HepG2 (cell line): ENCODE measurements around the gene PLXNB2. TPM values are rescaled to one million over a fixed set of nuclear protein-coding genes. Genes with fewer than 3 reads are reported as not detected.

ENCODE experiments used
- ATAC-seq: fragments of 200-7000 bp; cut with Tn5 transposase; 3 replicates; pipeline ENCODE4 v1.9.1; 2020; ENCODE audit warnings: mild to moderate bottlenecking, moderate library complexity
- BruUV-seq: library from RNA; stranded (reverse); fragments of 400-500 nt; replicated peaks from 2 replicates; lab custom pipeline; 2021; lab: Mats Ljungman, UMichigan
- CTCF ChIA-PET: fragments of 300-600 bp; formaldehyde crosslinking; extraction: SDS; loops from one replicate; lab custom pipeline; 2021; ENCODE audit warnings: low total read pairs, inconsistent platforms, low intra/inter-chr PET ratio; lab: Yijun Ruan, JAX
- POLR2A ChIA-PET: fragments of 350-600 bp; sonication (Branson Sonifier 250); formaldehyde crosslinking; loops from one replicate; lab custom pipeline; 2020; ENCODE audit warnings: antibody characterized with exemption, inconsistent platforms; lab: Yijun Ruan, JAX
- DNase-seq: peaks from one replicate; pipeline ENCODE4 v3.0.0-alpha.2; 2015; ENCODE audit warnings: low spot score
- FAIRE-seq: peaks from 3 replicates; lab custom pipeline; 2011; peaks lifted over from hg19 to GRCh38; lab: Jason Lieb, UNC
- H2AFZ ChIP-seq: one replicate; pipeline ENCODE4 v1.6.1; 2011; ENCODE audit warnings: low read length, inconsistent platforms
- H3K27ac ChIP-seq: fragments of 300-600 bp; 3 replicates; pipeline ENCODE4 v1.8.0; 2011; ENCODE audit warnings: mixed run types, mild to moderate bottlenecking, mixed read lengths, low read length, inconsistent platforms; ENCODE audit not compliant: insufficient read depth; ENCODE audit errors: extremely low read length
- H3K27me3 ChIP-seq, 2 experiments: fragments of 200-600 bp in 1 of 2; 2 replicates in 1 of 2; 3 replicates in 1 of 2; pipeline versions ENCODE4 v1.6.0 to v1.8.0; 2011; ENCODE audit warnings: low read length in 2 of 2, mild to moderate bottlenecking in 2 of 2, moderate library complexity in 2 of 2, inconsistent platforms in 1 of 2; ENCODE audit not compliant: insufficient read depth in 2 of 2, control insufficient read depth in 1 of 2
- H3K36me3 ChIP-seq, 2 experiments: fragments of 200-600 bp in 1 of 2; replicated peaks in 1 of 2; 2 replicates in 1 of 2; 3 replicates in 1 of 2; pipeline versions ENCODE4 v1.5.1 to v1.8.0; 2011; ENCODE audit warnings: low read length in 2 of 2, inconsistent platforms in 1 of 2; ENCODE audit not compliant: insufficient read depth in 2 of 2, control insufficient read depth in 1 of 2
- H3K4me1 ChIP-seq: 2 replicates; pipeline ENCODE4 v1.5.1; 2012; ENCODE audit warnings: low read length, inconsistent platforms; ENCODE audit not compliant: insufficient read depth
- H3K4me2 ChIP-seq: 2 replicates; pipeline ENCODE4 v1.6.0; 2011; ENCODE audit warnings: low read depth, low read length, inconsistent platforms
- H3K4me3 ChIP-seq, 3 experiments: fragments of 200-600 bp in 1 of 3; sonication (generic), shearing (Covaris generic) in 1 of 3; replicated peaks in 1 of 3; 2 replicates each; pipeline ENCODE4 v1.5.1; 2011 to 2016; ENCODE audit warnings: low read length in 3 of 3, inconsistent platforms in 2 of 3, low read depth in 2 of 3, mild to moderate bottlenecking in 2 of 3, control low read depth in 1 of 3, mixed read lengths in 1 of 3; ENCODE audit not compliant: insufficient read depth in 1 of 3
- H3K79me2 ChIP-seq: one replicate; pipeline ENCODE4 v1.6.1; 2011; ENCODE audit warnings: low read length, inconsistent platforms; ENCODE audit not compliant: insufficient read depth
- H3K9ac ChIP-seq: 2 replicates; pipeline ENCODE4 v1.6.0; 2011; ENCODE audit warnings: mild to moderate bottlenecking, low read depth, low read length, inconsistent platforms; ENCODE audit not compliant: insufficient read depth
- H3K9me3 ChIP-seq: 2 replicates; pipeline ENCODE4 v1.5.1; 2012; ENCODE audit warnings: mild to moderate bottlenecking, low read length
- H4K20me1 ChIP-seq: 2 replicates; pipeline ENCODE4 v1.6.0; 2011; ENCODE audit warnings: inconsistent platforms, mild to moderate bottlenecking, low read length, moderate library complexity; ENCODE audit not compliant: insufficient read depth
- HES4 ChIP-seq: sonication (generic); formaldehyde crosslinking; IDR thresholded peaks from 2 replicates; pipeline ENCODE4 v1.9.0; 2021; ENCODE audit warnings: mild to moderate bottlenecking, missing genetic modification reagents, borderline replicate concordance
- HNRNPL ChIP-seq: fragments of 200-400 bp; formaldehyde crosslinking; IDR thresholded peaks from 2 replicates; pipeline ENCODE4 v1.6.1; 2017; ENCODE audit warnings: mild to moderate bottlenecking, low read depth, low read length
- LCORL ChIP-seq, 2 experiments: fragments of 450-650 bp in 1 of 2; sonication (generic) in 1 of 2; formaldehyde crosslinking in 1 of 2; IDR thresholded peaks; 2 replicates each; pipeline versions ENCODE4 v1.5.0 to v1.6.1; 2017 to 2020; ENCODE audit warnings: antibody characterized with exemption in 1 of 2, missing genetic modification reagents in 1 of 2
- MXD3 ChIP-seq: IDR thresholded peaks from 2 replicates; pipeline ENCODE4 v1.6.1; 2016; ENCODE audit warnings: mild to moderate bottlenecking, missing biosample characterization, missing genetic modification reagents
- PHB2 ChIP-seq: fragments of 450-650 bp; IDR thresholded peaks from 2 replicates; pipeline ENCODE4 v1.6.1; 2018; ENCODE audit not compliant: partially characterized antibody
- ZFX ChIP-seq: sonication (generic); formaldehyde crosslinking; IDR thresholded peaks from 2 replicates; pipeline ENCODE4 v1.4.0; 2020; ENCODE audit warnings: mild to moderate bottlenecking, low read depth, missing genetic modification reagents, moderate library complexity
- ZFY ChIP-seq: sonication (generic); formaldehyde crosslinking; IDR thresholded peaks from 2 replicates; pipeline ENCODE4 v1.4.0; 2020; ENCODE audit warnings: missing genetic modification reagents
- ZMYM4 ChIP-seq: sonication (generic); formaldehyde crosslinking; IDR thresholded peaks from 2 replicates; pipeline ENCODE4 v1.8.1; 2023; ENCODE audit warnings: mild to moderate bottlenecking, missing genetic modification reagents
- ZNF557 ChIP-seq: sonication (generic); formaldehyde crosslinking; IDR thresholded peaks from 2 replicates; pipeline ENCODE4 v1.4.0; 2020; ENCODE audit warnings: missing genetic modification reagents
- ZNF563 ChIP-seq: sonication (generic); formaldehyde crosslinking; IDR thresholded peaks from 2 replicates; pipeline ENCODE4 v1.8.0; 2022; ENCODE audit warnings: mild to moderate bottlenecking, moderate library complexity, missing genetic modification reagents
- ZNF572 ChIP-seq: sonication (generic); formaldehyde crosslinking; IDR thresholded peaks from 2 replicates; pipeline ENCODE4 v1.5.1; 2020; ENCODE audit warnings: mild to moderate bottlenecking, missing genetic modification reagents
- ZNF746 ChIP-seq: sonication (generic); formaldehyde crosslinking; IDR thresholded peaks from 2 replicates; pipeline ENCODE4 v1.8.0; 2022; ENCODE audit warnings: mild to moderate bottlenecking, missing genetic modification reagents
- WGBS: methylation state at CpG from one replicate; pipeline ENCODE4 v1.1.6; 2017; ENCODE audit warnings: low lambda C conversion rate; 5-methylcytosine and 5-hydroxymethylcytosine counted together
- in situ Hi-C: cut with HindIII; loops from 2 replicates; pipeline ENCODE4 v1.10.0; 2017; ENCODE audit warnings: low pct_unique_long_range_greater_than_20kb; ENCODE audit not compliant: extremely low pct_ligation_motif_present
- intact Hi-C: fragments of 100-400 bp; cut with micrococcal nuclease; formaldehyde crosslinking; loops from one replicate; pipeline ENCODE4 v1.10.0; 2022; ENCODE audit not compliant: unreplicated experiment
- polyA plus RNA-seq, 8 experiments: library from polyadenylated mRNA; depleted of rRNA in 3 of 8; stranded (reverse) in 7 of 8; unstranded in 1 of 8; fragments of >200 nt; fragmentation: Illumina TruSeq in 4 of 8; extraction: Trizol in 4 of 8; gene quantifications; 2 replicates each; pipeline versions ENCODE4 v1.2.1 to v1.2.3, GENCODE V29; 2011 to 2016; ENCODE audit warnings: low read depth in 4 of 8, missing spikeins in 1 of 8, mixed read lengths in 1 of 8; ENCODE audit not compliant: insufficient read depth in 1 of 8
- total RNA-seq, 5 experiments: library from RNA; depleted of rRNA; stranded (reverse); fragments of >200 nt; fragmentation: Illumina TruSeq; extraction: Trizol; gene quantifications; 2 replicates each; pipeline ENCODE4 v1.2.3, GENCODE V29; 2016; ENCODE audit warnings: low read depth in 1 of 5
- TF ChIP-seq, protein P1 (sequence below): sonication (generic); formaldehyde crosslinking; IDR thresholded peaks from 2 replicates; pipeline ENCODE4 v1.4.0; 2020; ENCODE audit warnings: missing genetic modification reagents
- TF ChIP-seq, protein P2 (sequence below): sonication (generic); formaldehyde crosslinking; IDR thresholded peaks from 2 replicates; pipeline ENCODE4 v1.4.0; 2020; ENCODE audit warnings: missing genetic modification reagents

The PLXNB2 gene
- total and polyA plus RNA-seq, 2 of the 13 experiments (the other 11 are each of a cell fraction or from before 2014, with no cell fraction given): 32.6 to 68.9 TPM

- H3K27me3 ChIP-seq: no peaks in the 10 kb centered on the region
- WGBS: 5% methylated on average over 3 of the region's 9 CpGs
- H3K9ac ChIP-seq: peak overlapping the region; percentile 26
- ATAC-seq (peak; percentile 23), FAIRE-seq (no peak), DNase-seq (no peak)
- no TSS peak for BruUV-seq
- intact Hi-C loops (loop anchor here (1.0 to 2.0 kb wide), 3 partner anchors 12 to 16 kb away; no protein-coding TSS in a partner anchor), in situ Hi-C loops (no loop called here)
- peak overlapping the region; percentile 81 for H3K4me2 ChIP-seq
- peak overlapping the region in 2 of 3 experiments; percentile 3 to 67; a peak in 1 of 6 replicates for H3K4me3 ChIP-seq
- H3K4me1 ChIP-seq: peaks cover 74% of the 10 kb centered on the region
- no peaks in the 10 kb centered on the region for H3K9me3 ChIP-seq
- POLR2A ChIA-PET: interaction anchor here (1.1 to 3.8 kb wide), 6 partner anchors 11 to 58 kb away, joined by 3 to 27 read pairs (median 5); partner anchors contain the start of gene HDAC10
- peaks cover 0 to 2% of the 10 kb centered on the region in 2 experiments; a peak in 1 of 5 replicates for H3K36me3 ChIP-seq
- CTCF ChIA-PET: interaction anchor here (1.9 kb wide), 1 partner anchor 33 kb away, joined by 12 read pairs; no protein-coding TSS in a partner anchor
- H4K20me1 ChIP-seq: no peaks in the 10 kb centered on the region
- H3K79me2 ChIP-seq: peaks cover 27% of the 10 kb centered on the region
- TF ChIP-seq HES4 (CRISPR knock-in tag) (no peak), PHB2 (no peak), ZNF563 (CRISPR knock-in tag) (no peak), ZNF746 (CRISPR knock-in tag) (0 out of 2 replicates have a peak, but pooled peaks have one; percentile 13), HNRNPL (0 out of 2 replicates have a peak, but pooled peaks have one; percentile 55), ZFY (CRISPR knock-in tag) (peak; percentile 40; the same call in 1 of the 2 replicates), ZNF557 (CRISPR knock-in tag) (no peak), ZMYM4 (0 out of 2 replicates have a peak, but pooled peaks have one; percentile 8), MXD3 (CRISPR knock-in tag) (0 out of 2 replicates have a peak, but pooled peaks have one; percentile 22), LCORL (IDR thresholded peaks at IDR 0.05) (no peak), LCORL (CRISPR knock-in tag; IDR thresholded peaks at IDR 0.05) (peak; percentile 46; the same call in 1 of the 2 replicates), ZFX (CRISPR knock-in tag) (peak; percentile 57), ZNF572 (CRISPR knock-in tag) (0 out of 2 replicates have a peak, but pooled peaks have one; percentile 30)
- TF ChIP-seq, protein P1, sequence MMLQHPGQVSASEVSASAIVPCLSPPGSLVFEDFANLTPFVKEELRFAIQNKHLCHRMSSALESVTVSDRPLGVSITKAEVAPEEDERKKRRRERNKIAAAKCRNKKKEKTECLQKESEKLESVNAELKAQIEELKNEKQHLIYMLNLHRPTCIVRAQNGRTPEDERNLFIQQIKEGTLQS (CRISPR knock-in tag): no peak
- TF ChIP-seq, protein P2, sequence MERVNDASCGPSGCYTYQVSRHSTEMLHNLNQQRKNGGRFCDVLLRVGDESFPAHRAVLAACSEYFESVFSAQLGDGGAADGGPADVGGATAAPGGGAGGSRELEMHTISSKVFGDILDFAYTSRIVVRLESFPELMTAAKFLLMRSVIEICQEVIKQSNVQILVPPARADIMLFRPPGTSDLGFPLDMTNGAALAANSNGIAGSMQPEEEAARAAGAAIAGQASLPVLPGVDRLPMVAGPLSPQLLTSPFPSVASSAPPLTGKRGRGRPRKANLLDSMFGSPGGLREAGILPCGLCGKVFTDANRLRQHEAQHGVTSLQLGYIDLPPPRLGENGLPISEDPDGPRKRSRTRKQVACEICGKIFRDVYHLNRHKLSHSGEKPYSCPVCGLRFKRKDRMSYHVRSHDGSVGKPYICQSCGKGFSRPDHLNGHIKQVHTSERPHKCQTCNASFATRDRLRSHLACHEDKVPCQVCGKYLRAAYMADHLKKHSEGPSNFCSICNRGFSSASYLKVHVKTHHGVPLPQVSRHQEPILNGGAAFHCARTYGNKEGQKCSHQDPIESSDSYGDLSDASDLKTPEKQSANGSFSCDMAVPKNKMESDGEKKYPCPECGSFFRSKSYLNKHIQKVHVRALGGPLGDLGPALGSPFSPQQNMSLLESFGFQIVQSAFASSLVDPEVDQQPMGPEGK (CRISPR knock-in tag): peak; percentile 78
- H2AFZ ChIP-seq: no peak overlapping the region
- H3K27ac ChIP-seq: peak overlapping the region; percentile 58
Observed at GRCh38 chr22:50308986-50309600, 1.6 kb upstream of the PLXNB2 start.
